ENCODE results near the gene PCNX3.

DNA sequence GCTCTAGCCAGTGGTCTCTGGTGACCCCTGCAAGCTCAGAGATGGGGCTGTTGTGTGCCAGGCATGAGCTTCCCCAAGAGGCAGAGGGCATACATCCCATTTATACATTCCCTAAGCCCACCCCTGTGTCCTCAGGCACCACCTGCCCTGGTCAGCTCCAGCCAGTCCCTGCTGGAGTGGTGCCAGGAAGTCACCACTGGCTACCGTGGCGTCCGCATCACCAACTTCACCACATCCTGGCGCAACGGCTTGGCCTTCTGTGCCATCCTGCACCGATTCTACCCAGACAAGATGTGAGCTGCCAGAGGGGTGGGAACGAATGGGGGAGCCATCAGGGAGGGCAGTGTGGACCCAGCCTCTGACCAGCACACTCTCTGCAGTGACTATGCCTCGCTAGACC is 31.5 kb upstream of the PCNX3 start:
- TF ChIP-seq CTCF (IDR thresholded peaks at IDR 0.05) (no peak), POLR2A (IDR thresholded peaks at IDR 0.05) (no peak)
